ENCODE results near the gene ZNF598.

- no peak for TF ChIP-seq POU6F1 (CRISPR knock-in tag; IDR thresholded peaks at IDR 0.05; ENCODE audit: borderline replicate concordance, low read depth)
- TF ChIP-seq GLIS3 (CRISPR knock-in tag; IDR thresholded peaks at IDR 0.05) = no peak
- TF ChIP-seq ZFP30 (CRISPR knock-in tag; IDR thresholded peaks at IDR 0.05) = no peak
- TF ChIP-seq TCF4 (CRISPR knock-in tag; IDR thresholded peaks at IDR 0.05; ENCODE audit: borderline replicate concordance) = no peak
- TF ChIP-seq CSDC2 (CRISPR knock-in tag; IDR thresholded peaks at IDR 0.05) = no peak
- no peak for TF ChIP-seq BACH2 (CRISPR knock-in tag; IDR thresholded peaks at IDR 0.05; ENCODE audit: borderline replicate concordance)
- no peak for TF ChIP-seq OSR1 (CRISPR knock-in tag; IDR thresholded peaks at IDR 0.05)
- TF ChIP-seq PATZ1 (CRISPR knock-in tag; IDR thresholded peaks at IDR 0.05; ENCODE audit: borderline replicate concordance) = no peak
- no peak for TF ChIP-seq ESRRG (CRISPR knock-in tag; IDR thresholded peaks at IDR 0.05)
- no peak for TF ChIP-seq ZNF70 (CRISPR knock-in tag; IDR thresholded peaks at IDR 0.05)
- TF ChIP-seq TOX (CRISPR knock-in tag; IDR thresholded peaks at IDR 0.05; ENCODE audit: borderline replicate concordance) = no peak
- no peak for TF ChIP-seq SNAI2 (CRISPR knock-in tag; IDR thresholded peaks at IDR 0.05)
Observed at GRCh38 chr16:2043667-2044451, 34.2 kb upstream of the ZNF598 start.
